ENCODE data around the gene NHLRC3.

- TF ChIP-seq CTCF (IDR thresholded peaks at IDR 0.05) = no peak
- no peak for TF ChIP-seq POLR2A (IDR thresholded peaks at IDR 0.05)
Measured at GRCh38 chr13:38990693-38991092, 47.6 kb upstream of the NHLRC3 start, which contains the start of gene STOML3.
